Smooth muscle cell (in vitro differentiated cells): Measurements from ENCODE around the gene TERC. TPM values are rescaled to one million over a fixed set of nuclear protein-coding genes. Genes with fewer than 3 reads are reported as not detected.

ENCODE experiments used
- DNase-seq: peaks from one replicate; lab custom pipeline; 2025; ENCODE audit not compliant: unreplicated experiment; lab: John Stamatoyannopoulos, UW
- H2AFZ ChIP-seq: fragments of 200-600 bp; sonication (generic); 2 replicates; pipeline ENCODE4 v1.6.0; 2016; ENCODE audit warnings: antibody characterized with exemption, low read depth, mild to moderate bottlenecking
- H3F3A ChIP-seq: fragments of 200-600 bp; sonication (generic); 2 replicates; pipeline ENCODE4 v1.6.0; 2017; ENCODE audit warnings: antibody characterized with exemption, low read depth
- H3K27ac ChIP-seq: fragments of 200-600 bp; sonication (generic); 2 replicates; pipeline ENCODE4 v1.5.1; 2016; ENCODE audit warnings: low read depth, mild to moderate bottlenecking
- H3K27me3 ChIP-seq: fragments of 200-600 bp; sonication (generic); 2 replicates; pipeline ENCODE4 v1.6.1; 2016; ENCODE audit warnings: low read depth, mild to moderate bottlenecking
- H3K36me3 ChIP-seq: fragments of 200-600 bp; sonication (generic); 2 replicates; pipeline ENCODE4 v1.5.1; 2016; ENCODE audit warnings: low read depth
- H3K4me1 ChIP-seq: fragments of 200-600 bp; sonication (generic); 2 replicates; pipeline ENCODE4 v1.5.1; 2016; ENCODE audit warnings: low read depth
- H3K4me2 ChIP-seq: fragments of 200-600 bp; sonication (generic); 2 replicates; pipeline ENCODE4 v1.6.0; 2016; ENCODE audit warnings: mild to moderate bottlenecking
- H3K4me3 ChIP-seq: fragments of 200-600 bp; sonication (generic); 2 replicates; pipeline ENCODE4 v1.5.1; 2016; ENCODE audit warnings: mild to moderate bottlenecking
- H3K79me2 ChIP-seq: fragments of 200-600 bp; sonication (generic); 2 replicates; pipeline ENCODE4 v1.6.0; 2016; ENCODE audit warnings: low read depth, mild to moderate bottlenecking
- H3K9ac ChIP-seq: fragments of 200-600 bp; sonication (generic); 2 replicates; pipeline ENCODE4 v1.6.0; 2016; ENCODE audit warnings: low read depth
- H3K9me3 ChIP-seq: fragments of 200-600 bp; sonication (generic); replicated peaks from 2 replicates; pipeline ENCODE4 v1.5.1; 2016; ENCODE audit warnings: low read depth
- H4K20me1 ChIP-seq: fragments of 200-600 bp; sonication (generic); 2 replicates; pipeline ENCODE4 v1.6.0; 2016; ENCODE audit warnings: low read depth
- WGBS: methylation state at CpG from one replicate; pipeline ENCODE4 v1.1.7; 2016; ENCODE audit warnings: low lambda C conversion rate; 5-methylcytosine and 5-hydroxymethylcytosine counted together
- polyA plus RNA-seq: library from polyadenylated mRNA; unstranded; fragments of >200 nt; fragmentation: Nextera tagmentation; extraction: Ambion mirVana; gene quantifications from 2 replicates; pipeline ENCODE4 v1.2.1, GENCODE V29; 2016
- total RNA-seq: library from RNA; depleted of rRNA; stranded (reverse); fragments of >200 nt; gene quantifications from 2 replicates; pipeline ENCODE4 v1.2.3, GENCODE V29; 2014
- TF ChIP-seq, protein P1 (sequence below): fragments of 200-600 bp; sonication (generic); IDR thresholded peaks from 2 replicates; pipeline ENCODE4 v1.5.1; 2017; ENCODE audit warnings: borderline replicate concordance, mild to moderate bottlenecking, antibody characterized with exemption; ENCODE audit not compliant: insufficient read depth, poor library complexity, severe bottlenecking

The TERC gene
- total and polyA plus RNA-seq, 2 experiments from 2014 or later: 148 TPM; not detected in 1

- H2AFZ ChIP-seq: no peak overlapping the region
- no peaks in the 10 kb centered on the region for H3K79me2 ChIP-seq
- no peak overlapping the region for H3K4me3 ChIP-seq
- no peaks in the 10 kb centered on the region for H3K9me3 ChIP-seq
- H4K20me1 ChIP-seq: peaks cover 2% of the 10 kb centered on the region
- H3K4me1 ChIP-seq: no peaks in the 10 kb centered on the region
- DNase-seq: no peak
- TF ChIP-seq, protein P1, sequence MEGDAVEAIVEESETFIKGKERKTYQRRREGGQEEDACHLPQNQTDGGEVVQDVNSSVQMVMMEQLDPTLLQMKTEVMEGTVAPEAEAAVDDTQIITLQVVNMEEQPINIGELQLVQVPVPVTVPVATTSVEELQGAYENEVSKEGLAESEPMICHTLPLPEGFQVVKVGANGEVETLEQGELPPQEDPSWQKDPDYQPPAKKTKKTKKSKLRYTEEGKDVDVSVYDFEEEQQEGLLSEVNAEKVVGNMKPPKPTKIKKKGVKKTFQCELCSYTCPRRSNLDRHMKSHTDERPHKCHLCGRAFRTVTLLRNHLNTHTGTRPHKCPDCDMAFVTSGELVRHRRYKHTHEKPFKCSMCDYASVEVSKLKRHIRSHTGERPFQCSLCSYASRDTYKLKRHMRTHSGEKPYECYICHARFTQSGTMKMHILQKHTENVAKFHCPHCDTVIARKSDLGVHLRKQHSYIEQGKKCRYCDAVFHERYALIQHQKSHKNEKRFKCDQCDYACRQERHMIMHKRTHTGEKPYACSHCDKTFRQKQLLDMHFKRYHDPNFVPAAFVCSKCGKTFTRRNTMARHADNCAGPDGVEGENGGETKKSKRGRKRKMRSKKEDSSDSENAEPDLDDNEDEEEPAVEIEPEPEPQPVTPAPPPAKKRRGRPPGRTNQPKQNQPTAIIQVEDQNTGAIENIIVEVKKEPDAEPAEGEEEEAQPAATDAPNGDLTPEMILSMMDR: no peak
- peaks cover 37% of the 10 kb centered on the region for H3K36me3 ChIP-seq
- H3K27me3 ChIP-seq: no peaks in the 10 kb centered on the region
- WGBS: 93% methylated on average over 1 of the region's 1 CpG
- H3F3A ChIP-seq: no peaks in the 10 kb centered on the region
- H3K9ac ChIP-seq: no peak overlapping the region
- H3K27ac ChIP-seq: no peak overlapping the region
- H3K4me2 ChIP-seq: no peak overlapping the region
Observed at GRCh38 chr3:169787791-169788190, 22.9 kb upstream of the TERC start.

DNA sequence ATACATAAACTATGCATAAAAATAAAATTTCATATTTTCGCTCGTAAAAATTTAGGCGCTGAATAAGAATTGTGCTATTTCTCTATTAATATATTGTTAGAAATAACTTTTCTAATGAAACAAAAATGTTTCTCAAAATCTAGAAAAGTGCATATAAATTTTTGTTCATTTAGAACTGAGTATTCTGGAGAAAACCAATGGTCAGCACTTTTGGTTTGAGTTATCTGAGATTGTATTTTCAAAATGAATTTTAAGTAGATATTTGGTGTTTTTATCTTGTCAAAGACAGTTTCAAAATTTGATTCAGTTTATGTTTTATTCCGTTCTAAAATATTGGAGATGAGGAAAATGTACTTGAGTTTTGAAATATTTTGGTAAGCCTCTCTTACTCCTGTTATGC, 22.3 kb upstream of the TERC start:
- Histone ChIP-seq H2AFZ (no peak overlapping the region), H3K4me2 (no peak overlapping the region), H3K36me3 (peaks cover 44% of the 10 kb centered on the region), H3K27me3 (no peaks in the 10 kb centered on the region), H3K27ac (no peak overlapping the region), H3K9me3 (no peaks in the 10 kb centered on the region), H3K79me2 (no peaks in the 10 kb centered on the region), H3K4me3 (no peak overlapping the region), H3F3A (no peaks in the 10 kb centered on the region), H4K20me1 (peaks cover 4% of the 10 kb centered on the region), H3K4me1 (no peaks in the 10 kb centered on the region), H3K9ac (no peak overlapping the region)
- over 99% methylated on average over 4 of the region's 4 CpGs for WGBS
- no peak for DNase-seq
- TF ChIP-seq, protein P1: no peak

DNA sequence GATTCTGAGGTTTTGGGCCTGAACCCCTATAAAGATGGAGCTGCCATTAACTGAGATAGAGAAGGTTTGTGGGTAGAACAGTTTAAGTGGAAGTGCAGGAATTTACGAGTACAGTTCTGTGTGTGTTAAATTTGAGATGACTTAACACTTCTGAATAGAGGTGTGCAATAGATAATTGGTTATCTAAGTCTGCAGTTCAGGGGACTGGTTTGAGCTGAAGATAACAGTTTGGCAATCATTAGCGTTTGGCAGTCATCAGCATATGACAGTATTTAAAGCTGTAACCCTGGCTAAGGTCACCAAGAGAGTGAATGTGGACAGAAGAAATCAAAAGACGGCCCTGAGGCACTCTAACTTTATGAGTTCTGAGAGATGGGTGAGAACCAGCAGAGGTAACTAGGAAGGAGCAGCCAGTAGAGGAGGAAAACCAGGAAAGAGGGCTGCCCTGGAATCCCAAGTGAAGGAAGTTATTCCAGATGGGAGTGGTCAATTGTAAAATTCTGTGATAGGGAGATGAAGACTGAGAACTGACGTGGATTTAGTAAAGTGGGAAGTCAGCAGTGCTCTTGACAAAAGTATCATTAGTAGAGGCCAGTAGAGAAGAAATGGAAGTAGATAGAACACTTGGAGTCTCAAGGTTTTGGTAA, 16.5 kb upstream of the TERC start:
- Histone ChIP-seq H3K27me3 (no peaks in the 10 kb centered on the region), H3K36me3 (peaks cover 56% of the 10 kb centered on the region), H3K4me1 (no peaks in the 10 kb centered on the region), H2AFZ (no peak overlapping the region), H3F3A (no peaks in the 10 kb centered on the region), H3K27ac (no peak overlapping the region), H4K20me1 (peaks cover 37% of the 10 kb centered on the region), H3K4me2 (no peak overlapping the region), H3K79me2 (peaks cover under 1% of the 10 kb centered on the region), H3K9ac (no peak overlapping the region), H3K9me3 (no peaks in the 10 kb centered on the region), H3K4me3 (no peak overlapping the region)
- 91% methylated on average over 4 of the region's 4 CpGs for WGBS
- TF ChIP-seq, protein P1: no peak
- no peak for DNase-seq

DNA sequence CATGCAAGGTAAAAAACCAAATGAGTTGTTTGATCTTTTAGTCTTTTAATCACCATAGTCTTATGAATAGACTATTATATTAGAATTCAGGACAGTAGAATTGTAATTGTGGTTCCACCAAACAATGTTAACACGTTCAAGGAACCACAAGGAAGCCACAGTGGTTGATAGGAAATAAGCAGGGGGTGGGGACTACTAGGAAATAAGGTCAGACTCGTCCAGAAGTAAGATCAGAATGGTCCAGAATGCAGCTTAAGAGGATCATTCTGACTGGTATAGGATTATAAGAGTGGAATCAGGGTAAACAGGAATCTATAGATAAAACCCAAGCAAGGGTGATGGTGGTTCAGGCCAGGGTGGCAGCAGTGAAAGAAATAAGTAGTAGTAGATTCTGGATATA, 15.9 kb upstream of the TERC start:
- no peaks in the 10 kb centered on the region for H3K4me1 ChIP-seq
- H3K9ac ChIP-seq: no peak overlapping the region
- no peak overlapping the region for H3K4me2 ChIP-seq
- H3K79me2 ChIP-seq: peaks cover 4% of the 10 kb centered on the region
- no peak overlapping the region for H3K4me3 ChIP-seq
- H3K9me3 ChIP-seq: no peaks in the 10 kb centered on the region
- H3K36me3 ChIP-seq: peaks cover 50% of the 10 kb centered on the region
- no peak overlapping the region for H3K27ac ChIP-seq
- no peaks in the 10 kb centered on the region for H3F3A ChIP-seq
- TF ChIP-seq, protein P1: no peak
- DNase-seq: no peak
- no peak overlapping the region for H2AFZ ChIP-seq
- peaks cover 37% of the 10 kb centered on the region for H4K20me1 ChIP-seq
- H3K27me3 ChIP-seq: no peaks in the 10 kb centered on the region
- 84% methylated on average over 2 of the region's 2 CpGs for WGBS
